EH (cell line): Measurements from ENCODE around the gene RNF150.

Experiments
- DNase-seq: peaks from one replicate; pipeline ENCODE4 v3.0.0-alpha.2; 2015; ENCODE audit warnings: low read depth

Gene RNF150

GRCh38 chr4:140906993-140907962 is 226.0 kb downstream of the RNF150 start:
- DNase-seq: no peak

GRCh38 chr4:140904904-140905303 is 228.4 kb downstream of the RNF150 start:
- DNase-seq: peak; percentile 13

- DNase-seq: peak; percentile 46
Measured at GRCh38 chr4:140903522-140904475, 229.5 kb downstream of the RNF150 start.

GRCh38 chr4:140901736-140902336 is 231.4 kb downstream of the RNF150 start:
- DNase-seq: no peak

GRCh38 chr4:140893939-140894338 is 239.3 kb downstream of the RNF150 start:
- DNase-seq: peak; percentile 69

GRCh38 chr4:140888054-140888453 is 245.2 kb downstream of the RNF150 start:
- no peak for DNase-seq

- DNase-seq: no peak
Measured at GRCh38 chr4:140887467-140887866, 245.8 kb downstream of the RNF150 start.

- peak; percentile 78 for DNase-seq
Measured at GRCh38 chr4:140884431-140885058, 248.7 kb downstream of the RNF150 start.

- no peak for DNase-seq
Measured at GRCh38 chr4:140877781-140878180, 255.5 kb downstream of the RNF150 start.

- DNase-seq: peak; percentile 69
Measured at GRCh38 chr4:140876615-140877364, 256.5 kb downstream of the RNF150 start.

- peak; percentile 46 for DNase-seq
Measured at GRCh38 chr4:140875746-140876452, 257.4 kb downstream of the RNF150 start.

GRCh38 chr4:140874056-140874455 is 259.2 kb downstream of the RNF150 start:
- DNase-seq: no peak

- no peak for DNase-seq
Measured at GRCh38 chr4:140871368-140871767, 261.9 kb downstream of the RNF150 start.

- no peak for DNase-seq
Measured at GRCh38 chr4:140870427-140870826, 262.8 kb downstream of the RNF150 start.

- DNase-seq: no peak
Measured at GRCh38 chr4:140869446-140869845, 263.8 kb downstream of the RNF150 start.

- no peak for DNase-seq
Measured at GRCh38 chr4:140867356-140867755, 265.9 kb downstream of the RNF150 start.

GRCh38 chr4:140866492-140867005 is 266.7 kb downstream of the RNF150 start:
- no peak for DNase-seq

GRCh38 chr4:140865253-140866217 is 267.7 kb downstream of the RNF150 start:
- no peak for DNase-seq

GRCh38 chr4:140863197-140863596 is 270.1 kb downstream of the RNF150 start:
- DNase-seq: no peak
